Measurements from ENCODE around the gene CLDND2.

DNA sequence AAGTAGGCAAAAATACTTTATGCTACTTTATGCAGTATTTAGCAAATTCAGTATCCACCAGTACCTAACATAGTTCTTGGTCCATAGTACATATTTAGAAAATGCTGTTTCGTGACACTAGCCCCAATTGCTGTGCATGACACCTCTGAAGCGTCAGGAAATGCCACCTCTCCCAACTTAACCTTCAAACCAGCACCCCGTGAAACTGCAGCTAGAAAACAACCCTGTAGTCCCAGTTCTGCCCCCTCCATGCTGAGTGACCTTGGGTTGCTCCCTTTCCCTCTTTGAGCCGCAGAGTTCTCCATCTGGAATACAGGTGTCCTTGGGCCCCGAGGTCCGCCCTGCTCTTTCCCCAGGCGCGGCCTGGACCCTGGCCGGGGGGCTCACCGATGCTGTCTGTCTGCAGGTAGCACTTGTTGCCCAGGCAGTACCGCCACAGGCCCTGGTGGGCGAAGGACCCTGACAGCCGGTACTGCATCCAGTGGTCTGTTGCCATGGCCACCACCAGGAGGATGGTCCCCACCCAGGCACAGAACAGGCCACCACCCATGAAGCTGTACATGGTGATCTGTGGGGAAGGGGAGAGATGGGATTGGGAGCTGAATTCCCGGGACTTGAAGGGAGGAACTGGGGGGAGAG lies 18.2 kb upstream of the CLDND2 start:
- TF ChIP-seq CTCF (IDR thresholded peaks at IDR 0.05) (no peak), FOXJ3 (CRISPR knock-in tag; IDR thresholded peaks at IDR 0.05) (no peak), MEF2A (IDR thresholded peaks at IDR 0.05; ENCODE audit: borderline replicate concordance, low read depth) (no peak), NFIC (IDR thresholded peaks at IDR 0.05; ENCODE audit: borderline replicate concordance) (no peak), TAF1 (IDR thresholded peaks at IDR 0.05; ENCODE audit: borderline replicate concordance, low read depth, low read length) (no peak), JUND (IDR thresholded peaks at IDR 0.05) (no peak), IRF3 (IDR thresholded peaks at IDR 0.05; ENCODE audit: low read depth, low read length) (no peak), GABPA (IDR thresholded peaks at IDR 0.05; ENCODE audit: low read depth) (no peak), POLR2AphosphoS5 (IDR thresholded peaks at IDR 0.05; ENCODE audit: low read depth, low read length) (no peak)
